Measurements from ENCODE around the gene JCAD.
"Not testable (repeated sequence)": the region's sequence is repeated elsewhere in the genome, so short reads cannot be mapped to it uniquely, and the experiment has no call there.

The JCAD gene, protein sequence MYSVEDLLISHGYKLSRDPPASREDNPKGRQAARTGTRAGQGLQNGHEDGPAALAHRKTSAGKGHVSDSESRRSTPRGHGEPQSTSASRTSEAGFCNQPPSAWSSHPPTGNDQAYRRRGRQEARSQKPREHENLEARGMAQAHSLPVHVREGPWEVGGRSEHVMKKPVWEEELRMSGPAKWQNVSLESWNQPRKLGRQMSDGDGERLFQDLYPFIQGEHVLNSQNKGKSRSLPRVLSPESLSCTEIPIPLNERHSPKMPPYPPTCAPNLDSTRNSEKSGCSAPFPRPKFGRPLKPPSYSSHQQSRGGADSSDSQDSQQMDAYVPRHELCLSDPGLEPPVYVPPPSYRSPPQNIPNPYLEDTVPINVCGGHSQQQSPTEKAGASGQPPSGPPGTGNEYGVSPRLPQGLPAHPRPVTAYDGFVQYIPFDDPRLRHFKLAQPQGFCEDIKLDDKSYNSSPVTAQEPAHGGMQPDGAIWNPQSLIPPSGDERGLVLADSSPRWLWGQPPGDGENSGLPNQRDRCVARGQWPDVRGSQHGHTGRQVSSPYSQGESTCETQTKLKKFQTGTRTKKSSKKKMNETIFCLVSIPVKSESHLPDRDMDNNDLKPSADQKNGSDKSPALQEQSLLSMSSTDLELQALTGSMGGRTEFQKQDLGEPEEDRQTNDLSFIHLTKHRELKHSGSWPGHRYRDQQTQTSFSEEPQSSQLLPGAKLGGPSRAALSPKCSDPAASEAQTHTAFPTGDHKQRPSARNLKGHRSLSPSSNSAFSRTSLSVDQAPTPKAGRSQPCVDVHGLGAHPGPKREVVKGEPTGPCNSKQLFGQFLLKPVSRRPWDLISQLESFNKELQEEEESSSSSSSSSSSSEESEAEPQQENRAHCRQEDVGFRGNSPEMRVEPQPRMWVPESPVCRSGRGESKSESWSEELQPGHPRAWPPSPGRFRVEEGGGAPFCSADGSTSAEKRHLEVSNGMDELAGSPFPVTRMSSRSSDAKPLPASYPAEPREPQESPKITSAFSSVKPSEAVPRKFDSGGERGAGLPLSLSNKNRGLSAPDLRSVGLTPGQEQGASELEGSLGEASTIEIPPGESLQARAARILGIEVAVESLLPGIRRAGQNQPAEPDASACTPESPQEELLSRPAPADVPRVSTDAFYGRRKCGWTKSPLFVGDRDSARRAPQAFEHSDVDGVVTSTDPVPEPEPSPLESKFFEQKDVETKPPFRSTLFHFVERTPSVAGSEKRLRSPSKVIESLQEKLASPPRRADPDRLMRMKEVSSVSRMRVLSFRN (N-terminal part only)

DNA sequence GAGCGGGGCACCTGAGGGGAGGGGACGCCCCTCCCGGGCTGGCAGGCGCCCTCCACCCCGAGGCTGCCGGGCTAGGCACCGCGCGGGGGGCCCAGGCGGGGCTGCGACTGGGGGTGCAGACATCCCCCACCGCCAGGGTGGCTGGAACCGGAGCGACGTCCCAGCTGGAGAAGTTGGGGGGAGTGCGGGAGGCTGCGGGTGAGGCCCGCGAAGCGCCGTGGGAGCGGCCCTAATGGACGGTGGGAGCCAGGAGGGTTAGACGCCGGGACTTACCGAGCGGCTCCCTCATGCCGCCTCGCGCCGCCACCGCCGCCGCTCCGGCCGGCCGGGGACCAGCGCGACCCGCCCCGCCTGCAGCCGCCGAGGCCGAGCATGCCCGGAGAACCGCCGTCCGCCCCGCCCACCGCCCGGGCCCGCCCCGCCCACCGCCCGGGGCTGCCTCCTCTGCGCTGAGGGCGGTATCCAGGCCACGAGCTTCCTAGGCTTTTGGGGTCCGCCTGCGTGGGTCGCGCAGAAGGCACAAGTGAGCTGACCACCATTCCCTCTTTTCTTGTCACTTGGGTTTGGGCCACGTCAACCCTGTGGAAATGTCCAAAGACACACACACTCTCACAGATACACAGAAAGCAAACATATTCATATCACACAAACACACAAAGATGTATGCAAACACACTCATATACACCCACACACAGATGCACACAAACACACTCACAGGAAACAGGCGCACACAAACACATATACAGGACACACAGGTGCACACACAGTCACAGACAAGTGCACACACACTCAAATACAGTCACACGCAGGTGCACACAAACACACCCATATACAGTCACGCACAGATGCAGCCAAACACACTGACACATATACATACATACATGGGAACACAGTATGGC, at the start of gene JCAD:
JCAD (minus strand) TSS at position 378 of the 899 bp plus-strand sequence. CDS start 11,774 bp downstream, outside the sequence.
- peak in 2 of 3 donors; percentile 12 to 46 for DNase-seq (ENCODE audit: low read depth in 3 of 3)

- no peak for DNase-seq (ENCODE audit: low read depth in 3 of 3)
Observed at GRCh38 chr10:30106987-30107386, 47.6 kb upstream of the JCAD start.

DNA sequence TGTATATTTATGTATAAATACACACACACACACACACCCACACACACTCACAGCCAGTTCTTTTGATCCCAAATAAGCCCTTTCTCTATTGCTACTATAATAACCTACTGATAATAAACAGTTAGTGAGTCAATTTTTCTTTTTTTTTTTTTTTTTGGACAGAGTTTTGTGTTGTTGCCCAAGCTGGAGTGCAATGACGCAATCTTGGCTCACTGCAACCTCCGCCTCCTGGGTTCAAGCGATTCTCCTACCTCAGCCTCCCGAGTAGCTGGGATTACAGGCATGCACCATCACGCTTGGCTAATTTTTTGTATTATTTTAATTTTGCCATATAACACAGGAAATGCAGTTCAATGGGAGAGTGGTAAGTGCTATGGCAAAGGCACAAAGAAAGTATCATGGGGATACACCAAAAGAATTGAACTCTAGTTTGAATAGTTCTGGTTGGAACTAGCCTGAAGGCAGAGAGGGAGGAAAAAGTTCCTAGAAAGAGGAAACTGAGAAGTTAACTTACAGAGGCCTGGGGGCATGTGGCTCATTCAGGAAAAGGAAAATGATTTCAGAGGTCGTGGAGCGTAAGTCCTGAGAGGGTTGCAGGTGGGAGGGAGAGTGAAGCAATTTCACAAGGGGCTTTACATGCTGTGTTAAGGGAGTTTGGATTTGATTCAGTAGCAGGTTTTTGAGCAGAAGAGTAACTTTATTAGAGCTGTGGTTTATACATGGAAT, 44.4 kb upstream of the JCAD start:
- no peak for DNase-seq (ENCODE audit: low read depth in 3 of 3)

DNA sequence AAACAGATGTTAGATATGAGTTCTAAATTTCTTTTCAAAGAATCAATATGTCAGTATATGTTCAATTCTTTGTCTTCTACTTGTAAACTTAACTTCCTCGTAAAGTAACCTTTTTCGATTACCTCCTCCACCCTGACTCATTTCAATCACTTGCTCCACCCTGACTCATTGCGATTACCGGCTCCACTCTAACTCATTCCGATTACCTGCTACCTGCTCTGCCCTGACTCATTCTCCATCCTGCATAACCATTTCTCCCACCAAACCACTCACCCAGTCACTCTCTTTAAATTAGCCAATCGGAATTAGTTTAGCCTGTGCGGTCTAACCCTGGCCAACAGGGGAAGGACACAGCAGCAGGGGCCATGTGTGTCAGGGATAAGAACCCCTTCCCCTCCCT, 40.3 kb upstream of the JCAD start:
- not testable (repeated sequence) for DNase-seq (ENCODE audit: low read depth in 3 of 3)

GRCh38 chr10:30099101-30099500, 39.7 kb upstream of the JCAD start:
- DNase-seq (ENCODE audit: low read depth in 3 of 3) = no peak

DNA sequence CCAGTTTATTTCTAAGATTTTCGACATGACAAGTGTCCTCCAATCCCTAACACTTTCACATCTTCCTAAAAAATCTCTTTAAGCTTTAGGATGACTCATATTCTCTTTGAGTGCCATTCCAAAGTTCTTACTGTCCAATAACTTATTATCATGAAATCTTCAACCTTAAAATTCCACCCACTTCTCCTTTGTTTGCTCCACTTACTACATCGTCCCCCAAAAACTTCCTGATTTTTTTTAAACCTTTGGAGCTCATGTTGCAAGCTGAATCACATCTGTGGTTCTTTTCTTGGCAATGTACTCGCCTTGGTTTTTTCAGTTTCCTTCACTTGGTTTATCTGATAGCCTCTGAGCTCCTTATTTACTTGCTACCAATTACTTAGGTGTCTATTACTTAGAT, 39.2 kb upstream of the JCAD start:
- DNase-seq (ENCODE audit: low read depth in 3 of 3) = no peak

GRCh38 chr10:30096564-30096963, 37.2 kb upstream of the JCAD start:
- DNase-seq (ENCODE audit: low read depth in 3 of 3) = no peak

DNA sequence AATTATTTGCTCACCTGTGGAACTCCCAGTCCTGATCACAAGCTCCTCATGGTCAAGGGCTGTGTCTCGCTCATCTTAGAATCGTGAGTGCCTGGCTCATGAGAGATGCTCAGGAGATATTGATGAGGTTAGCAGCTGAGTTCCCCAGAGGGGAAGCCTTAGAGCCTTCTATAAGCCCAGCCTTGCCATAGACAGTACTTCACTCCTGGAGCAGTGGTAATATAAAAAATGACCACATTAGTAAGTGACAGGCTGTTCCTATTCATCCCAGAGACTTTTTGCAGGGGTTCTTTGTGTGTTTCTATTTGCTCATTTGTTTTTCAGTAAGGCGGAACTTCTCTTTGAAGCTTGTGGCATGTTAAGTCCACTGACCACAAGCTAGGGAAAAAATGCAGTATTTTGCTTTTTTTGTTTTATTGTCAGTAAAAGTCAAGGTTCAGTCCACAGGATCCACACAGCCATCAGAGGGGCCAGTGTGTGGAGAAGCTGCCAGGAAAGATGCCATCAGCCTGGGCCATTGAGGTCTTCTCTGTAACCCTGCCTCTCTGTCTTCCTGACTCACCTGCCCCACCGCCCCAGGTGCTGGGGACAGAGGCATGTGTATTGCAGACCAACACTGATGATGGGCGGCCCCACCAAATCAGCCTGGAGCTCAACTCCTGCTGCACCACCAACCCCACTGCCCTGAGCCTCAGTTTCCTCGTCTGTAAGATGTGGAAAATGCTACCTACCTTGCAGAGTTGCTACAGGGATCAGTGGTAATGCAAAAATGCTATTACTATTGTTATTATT, 36.4 kb upstream of the JCAD start:
- no peak for DNase-seq (ENCODE audit: low read depth in 3 of 3)

GRCh38 chr10:30094601-30095000, 35.2 kb upstream of the JCAD start:
- no peak for DNase-seq (ENCODE audit: low read depth in 3 of 3)

GRCh38 chr10:30093303-30093950, 34.0 kb upstream of the JCAD start:
- no peak for DNase-seq (ENCODE audit: low read depth in 3 of 3)

- no peak for DNase-seq (ENCODE audit: low read depth in 3 of 3)
Observed at GRCh38 chr10:30092151-30092790, 32.9 kb upstream of the JCAD start.

DNA sequence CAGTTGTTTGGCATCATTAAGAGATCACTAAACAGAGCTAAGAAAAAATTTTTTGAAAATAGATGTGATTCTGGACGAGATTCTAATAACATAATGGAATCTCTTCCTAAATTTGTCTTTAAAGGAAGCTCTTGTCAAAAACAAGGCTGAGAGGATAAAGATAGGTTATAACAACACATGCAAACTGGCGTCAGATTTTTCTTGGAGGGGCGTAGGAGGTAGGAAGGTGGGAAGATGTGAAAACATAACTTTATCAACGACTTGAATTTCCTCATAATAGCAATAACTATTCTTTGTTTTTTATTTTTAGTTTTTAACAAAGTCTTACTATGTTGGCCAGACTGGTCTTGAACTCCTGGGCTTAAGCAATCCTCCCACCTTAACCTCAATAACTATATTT, 31.8 kb upstream of the JCAD start:
- no peak for DNase-seq (ENCODE audit: low read depth in 3 of 3)

- no peak for DNase-seq (ENCODE audit: low read depth in 3 of 3)
Observed at GRCh38 chr10:30088178-30088577, 28.8 kb upstream of the JCAD start.

DNA sequence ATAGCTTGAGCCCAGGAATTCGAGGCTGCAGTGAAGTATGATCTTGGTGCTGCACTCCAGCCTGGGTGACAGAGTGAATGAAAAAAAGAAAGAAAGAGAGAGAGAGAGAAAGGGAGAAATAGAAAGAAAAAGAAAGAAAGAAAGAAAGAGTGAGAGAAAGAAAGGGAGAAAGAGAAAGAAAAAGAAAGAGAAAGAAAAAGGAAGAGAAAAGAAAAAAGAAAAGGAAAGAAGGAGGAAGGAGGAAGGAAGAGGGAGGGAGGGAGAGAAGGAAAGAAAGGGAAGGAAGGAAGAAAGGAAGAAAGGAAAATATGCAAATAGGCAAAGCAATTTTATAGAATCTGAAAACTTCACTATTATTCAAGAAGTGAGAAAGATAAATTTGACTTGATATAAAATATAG, 24.5 kb upstream of the JCAD start:
- DNase-seq (ENCODE audit: low read depth in 3 of 3) = no peak

GRCh38 chr10:30081182-30081581, 21.8 kb upstream of the JCAD start:
- DNase-seq (ENCODE audit: low read depth in 3 of 3) = no peak

- DNase-seq (ENCODE audit: low read depth in 3 of 3) = no peak
Observed at GRCh38 chr10:30080161-30080560, 20.8 kb upstream of the JCAD start.

GRCh38 chr10:30079408-30079807, 20.0 kb upstream of the JCAD start:
- DNase-seq (ENCODE audit: low read depth in 3 of 3) = no peak

DNA sequence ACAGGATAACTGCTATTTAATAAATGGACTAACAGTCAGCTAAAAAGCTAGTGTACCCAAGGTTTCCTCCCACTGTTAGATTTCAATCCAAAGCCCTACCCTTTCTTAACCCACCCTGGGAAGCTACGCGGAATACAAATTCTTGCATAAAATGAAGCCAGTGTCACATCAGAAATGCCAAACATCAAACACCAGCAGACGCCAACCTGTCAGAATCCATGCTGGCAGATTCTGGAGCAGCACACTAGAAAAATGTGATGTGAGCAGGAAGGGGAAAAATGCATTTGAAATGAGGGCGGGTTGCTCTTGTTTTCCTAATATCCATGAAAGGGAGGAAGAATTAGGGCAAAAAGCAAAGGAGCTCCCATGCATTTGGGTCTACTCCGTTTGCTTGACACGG, 16.1 kb upstream of the JCAD start:
- no peak for DNase-seq (ENCODE audit: low read depth in 3 of 3)

Measured in stimulated activated CD4-positive, alpha-beta T cell treated with anti-CD3 and anti-CD28 coated beads, TNF-alpha, amount 100 ng/mL, for 48 hours (primary cell).